Psoas muscle (tissue), 8 donors: ENCODE data around the gene POLR3K. TPM values are rescaled to one million over a fixed set of nuclear protein-coding genes. Genes with fewer than 3 reads are reported as not detected.

Source experiments
- ATAC-seq, 4 donors: fragments of 200-7000 bp; cut with Tn5 transposase; one replicate each; pipeline ENCODE4 v1.9.1; 2020; ENCODE audit warnings: moderate library complexity in 3 of 4, mild to moderate bottlenecking in 2 of 4
- DNase-seq, 2 donors: peaks; one replicate each; pipeline ENCODE4 v3.0.0-alpha.2; 2020
- H3K27ac ChIP-seq: fragments of 200-600 bp; one replicate; pipeline ENCODE4 v1.8.0; 2022
- H3K27me3 ChIP-seq, 3 donors: fragments of 200-600 bp in 1 of 3; one replicate each; pipeline versions ENCODE4 v1.6.1 to v1.8.0; 2013 to 2022; ENCODE audit warnings: low read length in 2 of 3, mild to moderate bottlenecking in 2 of 3, moderate library complexity in 1 of 3; ENCODE audit not compliant: insufficient read depth in 3 of 3
- H3K36me3 ChIP-seq, 2 donors: fragments of 200-600 bp in 1 of 2; one replicate each; pipeline versions ENCODE4 v1.6.1 to v1.8.0; 2013 to 2022; ENCODE audit warnings: low read depth in 1 of 2, mild to moderate bottlenecking in 1 of 2, moderate library complexity in 1 of 2; ENCODE audit not compliant: insufficient read depth in 1 of 2
- H3K4me1 ChIP-seq: fragments of 200-600 bp; one replicate; pipeline ENCODE4 v1.8.0; 2022
- H3K4me3 ChIP-seq: fragments of 200-600 bp; one replicate; pipeline ENCODE4 v1.8.0; 2022; ENCODE audit warnings: mild to moderate bottlenecking
- H3K9me3 ChIP-seq: fragments of 200-600 bp; one replicate; pipeline ENCODE4 v1.8.0; 2022
- WGBS, 3 donors: extraction: QIAGEN DNeasy Blood & Tissue Kit; methylation state at CpG; one replicate each; pipeline versions ENCODE4 v1.1.6 to v1.1.7; 2013; 5-methylcytosine and 5-hydroxymethylcytosine counted together
- intact Hi-C, 2 donors: fragments of 100-400 bp; cut with DNase I; formaldehyde crosslinking; loops; one replicate each; pipeline versions ENCODE4 v1.11.0 to v1.14.2; 2022
- polyA plus RNA-seq, 3 donors: library from polyadenylated mRNA; stranded (reverse); fragments of 200-250 nt; gene quantifications; one replicate each; pipeline ENCODE4 v1.2.3, GENCODE V29; 2013
- total RNA-seq, 4 donors: library from RNA; stranded (reverse); fragmentation: NEBNext Ultra II Directional in 2 of 4; extraction: Animal tissue kit (Norgen Biotek cat#: 25700) in 2 of 4; gene quantifications; one replicate each; pipeline versions ENCODE4 v1.2.1 to v1.2.4, GENCODE V29; 2021 to 2023
- TF ChIP-seq, protein P1 (sequence below): fragments of 200-600 bp; IDR thresholded peaks from one replicate; pipeline ENCODE4 v1.8.0; 2022; ENCODE audit warnings: antibody characterized with exemption
- donor health status: healthy with polysubstance abuse.
- donor health status: DM: no; HTN: no; CAD: no; lungs with moderate emphysema.
- donor health status: Bipolar disorder and iron deficiency.
- donor health status: healthy.
- donor health status: DM: yes; HTN: yes; CAD: no.
- donor health status: DM: no; HTN: no; CAD: no.
- donor health status: DM: no; HTN: no; CAD: no.
- donor health status: DM: yes; HTN: yes; CAD: no.

Gene POLR3K
- total and polyA plus RNA-seq, 7 donors: 5.8 to 17.5 (median 10.9) TPM

DNA sequence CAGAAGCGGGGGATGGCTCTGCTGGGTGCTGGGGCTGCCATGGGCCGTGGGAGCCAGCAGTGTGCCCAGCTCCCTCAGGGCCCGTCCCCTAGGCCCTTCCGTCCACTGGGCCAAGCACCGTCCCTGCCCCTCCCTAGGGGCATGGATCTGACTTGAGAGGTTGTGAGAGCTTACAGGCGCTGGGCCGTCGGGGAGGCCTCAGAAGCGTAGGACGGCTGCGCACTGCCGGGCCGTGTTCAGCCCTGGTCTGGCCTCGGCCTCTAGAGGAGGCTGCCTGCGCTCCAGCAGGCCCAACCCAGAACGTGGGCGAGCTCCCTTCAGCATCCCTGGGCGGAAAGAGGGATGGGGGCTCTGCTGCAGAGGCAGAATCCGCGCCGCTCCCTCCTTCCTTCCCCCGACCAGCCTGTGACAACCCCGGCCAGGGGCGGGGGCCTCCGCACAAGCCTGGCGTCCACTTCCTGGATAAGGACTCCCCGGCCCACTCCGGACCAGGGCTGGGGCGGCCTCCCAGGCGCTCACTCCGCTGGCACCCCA, 23.9 kb upstream of the POLR3K start:
- Histone ChIP-seq H3K27me3 (no peaks in the 10 kb centered on the region), H3K4me1 (peaks cover 38% of the 10 kb centered on the region), H3K27ac (peak overlapping the region; percentile 94), H3K36me3 (peaks cover 0 to 19% of the 10 kb centered on the region in 2 donors), H3K9me3 (no peaks in the 10 kb centered on the region), H3K4me3 (peak overlapping the region; percentile 91)
- TF ChIP-seq, protein P1, sequence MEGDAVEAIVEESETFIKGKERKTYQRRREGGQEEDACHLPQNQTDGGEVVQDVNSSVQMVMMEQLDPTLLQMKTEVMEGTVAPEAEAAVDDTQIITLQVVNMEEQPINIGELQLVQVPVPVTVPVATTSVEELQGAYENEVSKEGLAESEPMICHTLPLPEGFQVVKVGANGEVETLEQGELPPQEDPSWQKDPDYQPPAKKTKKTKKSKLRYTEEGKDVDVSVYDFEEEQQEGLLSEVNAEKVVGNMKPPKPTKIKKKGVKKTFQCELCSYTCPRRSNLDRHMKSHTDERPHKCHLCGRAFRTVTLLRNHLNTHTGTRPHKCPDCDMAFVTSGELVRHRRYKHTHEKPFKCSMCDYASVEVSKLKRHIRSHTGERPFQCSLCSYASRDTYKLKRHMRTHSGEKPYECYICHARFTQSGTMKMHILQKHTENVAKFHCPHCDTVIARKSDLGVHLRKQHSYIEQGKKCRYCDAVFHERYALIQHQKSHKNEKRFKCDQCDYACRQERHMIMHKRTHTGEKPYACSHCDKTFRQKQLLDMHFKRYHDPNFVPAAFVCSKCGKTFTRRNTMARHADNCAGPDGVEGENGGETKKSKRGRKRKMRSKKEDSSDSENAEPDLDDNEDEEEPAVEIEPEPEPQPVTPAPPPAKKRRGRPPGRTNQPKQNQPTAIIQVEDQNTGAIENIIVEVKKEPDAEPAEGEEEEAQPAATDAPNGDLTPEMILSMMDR: no peak
- ATAC-seq (peak; percentile 14 to 29 (median 28)), DNase-seq (peak; percentile 67 to 77)
- 28 to 37% (median 31%) methylated on average over 20 to 31 of the region's 31 CpGs for WGBS, 3 donors
- intact Hi-C loops: no loop called here

DNA sequence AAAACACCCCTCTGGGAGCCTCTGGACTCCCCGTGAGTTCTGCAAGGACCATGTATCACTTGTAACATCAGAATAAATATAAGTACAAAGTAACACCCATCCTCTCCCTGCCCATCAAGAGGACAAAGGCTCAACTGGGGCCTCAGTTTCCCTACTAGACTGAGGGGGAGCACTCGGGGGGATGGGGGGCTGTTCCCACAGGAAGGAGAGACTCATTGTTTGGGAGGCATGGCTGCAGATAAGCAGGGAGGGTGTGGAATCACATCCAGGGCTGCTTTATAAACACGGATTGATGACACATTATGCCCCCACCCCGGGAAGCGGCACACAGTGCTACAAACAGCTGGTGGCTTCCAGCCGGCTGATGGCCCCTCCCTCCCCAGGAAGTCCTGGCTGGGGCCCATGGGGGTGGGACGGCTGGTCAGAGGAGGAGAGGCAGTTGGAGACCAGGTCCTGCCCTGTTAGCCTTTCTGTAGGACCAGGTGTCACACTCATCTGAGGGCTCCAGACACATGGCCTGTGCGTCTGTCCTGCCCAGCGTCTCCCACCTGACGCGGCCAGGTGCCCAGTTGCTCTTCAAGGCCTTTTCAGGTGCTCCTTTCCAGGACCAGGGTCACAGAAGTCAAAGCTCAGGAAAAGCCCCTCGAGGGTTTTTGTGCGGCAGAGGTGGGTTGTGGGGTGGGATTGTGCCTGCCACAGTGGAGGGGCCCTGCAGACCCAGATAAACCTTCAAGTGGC, 23.3 kb upstream of the POLR3K start:
- H3K9me3 ChIP-seq: no peaks in the 10 kb centered on the region
- peak; percentile 23 to 39 (median 31) for ATAC-seq
- no peaks in the 10 kb centered on the region for H3K27me3 ChIP-seq
- 26 to 34% (median 32%) methylated on average over 13 of the region's 13 CpGs for WGBS, 3 donors
- peaks cover 38% of the 10 kb centered on the region for H3K4me1 ChIP-seq
- DNase-seq: peak; percentile 86 to 92
- intact Hi-C loops: no loop called here
- peak overlapping the region; percentile 91 for H3K4me3 ChIP-seq
- H3K27ac ChIP-seq: peak overlapping the region; percentile 94
- peaks cover 0 to 19% of the 10 kb centered on the region in 2 donors for H3K36me3 ChIP-seq
- TF ChIP-seq, protein P1: no peak

DNA sequence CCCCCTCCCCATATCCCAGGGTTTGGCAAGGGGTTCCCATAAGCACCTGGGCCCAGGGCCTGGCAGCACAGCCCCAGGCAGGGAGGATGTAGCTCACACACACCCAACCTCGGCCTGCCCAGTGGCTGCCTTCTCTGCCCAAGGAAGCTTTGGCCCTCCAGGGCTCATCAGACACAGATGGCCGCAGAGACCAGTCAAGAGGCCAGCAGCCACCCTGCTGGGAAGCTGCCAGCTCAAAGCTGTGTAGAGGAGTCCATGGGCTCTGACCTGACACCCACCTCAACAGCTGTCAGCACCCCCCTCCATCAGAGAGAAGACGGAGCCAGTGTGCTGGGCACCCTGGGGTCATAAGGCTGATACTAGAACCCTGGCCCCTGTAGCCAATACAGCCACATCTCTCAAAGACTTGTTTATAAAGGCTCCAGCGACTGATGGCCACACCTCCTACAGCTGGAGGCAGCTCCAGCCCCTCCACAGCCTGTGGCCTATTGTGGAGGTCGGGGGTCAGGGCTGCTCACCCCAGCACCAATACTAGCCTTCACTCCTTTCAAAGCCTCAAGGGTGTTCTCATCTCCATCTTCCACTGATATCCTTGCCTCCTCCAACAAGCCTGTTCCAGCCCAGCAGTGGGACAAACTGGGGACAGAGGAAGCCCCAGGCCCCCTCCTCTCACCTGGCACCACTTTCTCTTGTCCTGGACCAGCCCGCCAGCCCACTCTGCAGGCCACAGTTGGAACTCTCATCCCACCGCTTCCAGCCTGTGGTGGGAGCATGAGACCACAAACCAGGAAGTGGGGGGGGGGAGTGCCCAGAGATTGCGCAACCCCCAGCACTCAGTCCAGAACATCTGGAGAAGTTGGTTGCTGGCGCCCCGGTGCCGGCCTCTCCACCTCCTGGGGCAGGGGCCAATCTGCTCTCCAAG, 22.4 kb upstream of the POLR3K start:
- peaks cover 0 to 15% of the 10 kb centered on the region in 2 donors for H3K36me3 ChIP-seq
- DNase-seq: peak; percentile 85 to 92
- peak overlapping the region; percentile 94 for H3K27ac ChIP-seq
- TF ChIP-seq, protein P1: no peak
- no peaks in the 10 kb centered on the region for H3K27me3 ChIP-seq
- ATAC-seq: peak in 2 of 4 donors; percentile 25 to 27
- peaks cover 46% of the 10 kb centered on the region for H3K4me1 ChIP-seq
- H3K9me3 ChIP-seq: no peaks in the 10 kb centered on the region
- H3K4me3 ChIP-seq: peak overlapping the region; percentile 91
- intact Hi-C loops: no loop called here
- WGBS, 3 donors: 40 to 41% (median 40%) methylated on average over 10 to 11 of the region's 11 CpGs

DNA sequence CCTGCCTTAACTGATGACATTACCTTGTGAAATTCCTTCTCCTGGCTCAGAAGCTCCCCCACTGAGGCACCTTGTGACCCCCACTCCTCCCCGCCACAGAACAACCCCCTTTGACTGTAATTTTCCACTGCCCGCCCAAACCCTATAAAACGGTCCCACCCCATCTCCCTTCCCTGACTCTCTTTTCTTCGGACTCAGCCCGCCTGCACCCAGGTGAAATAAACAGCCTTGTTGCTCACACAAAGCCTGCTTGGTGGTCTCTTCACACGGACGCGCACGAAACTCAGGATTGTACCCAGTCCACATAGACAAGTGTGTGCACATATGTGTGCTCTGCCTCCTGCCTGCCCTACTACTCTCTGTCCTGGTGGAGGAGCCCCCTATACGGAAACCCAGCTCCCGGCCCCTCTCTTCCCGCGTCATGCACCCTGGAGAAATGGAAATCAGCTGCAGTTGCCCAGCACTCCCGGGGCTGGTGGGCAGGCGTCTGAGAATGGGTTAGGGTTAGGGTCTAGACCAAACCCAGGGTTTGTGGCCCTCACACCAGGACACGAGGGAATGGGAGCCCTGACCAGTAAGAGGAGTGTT, 21.4 kb upstream of the POLR3K start:
- WGBS, 3 donors: 83 to 89% (median 84%) methylated on average over 16 of the region's 16 CpGs

More for the DNA sequence above, 21.4 kb upstream of the POLR3K start:
- Histone ChIP-seq H3K27ac (peak overlapping the region; percentile 94), H3K4me3 (no peak overlapping the region), H3K27me3 (no peaks in the 10 kb centered on the region), H3K36me3 (peaks cover 0 to 5% of the 10 kb centered on the region in 2 donors), H3K9me3 (no peaks in the 10 kb centered on the region), H3K4me1 (peaks cover 54% of the 10 kb centered on the region)
- TF ChIP-seq, protein P1: no peak
- ATAC-seq (no peak), DNase-seq (no peak)
- intact Hi-C loops: no loop called here
